Left hindlimb (tissue), 1 donor: ENCODE results near the gene CAMK1D.
A peak's percentile ranks its signal among the peaks of the same experiment; 100 is the strongest.
"Not testable (repeated sequence)": the region's sequence is repeated elsewhere in the genome, so short reads cannot be mapped to it uniquely, and the experiment has no call there.

Source experiments
- DNase-seq: peaks from one replicate; pipeline ENCODE4 v3.0.0-alpha.2; 2018

The CAMK1D gene

GRCh38 chr10:12730809-12731519, 381.6 kb downstream of the CAMK1D start:
- DNase-seq, result no peak

GRCh38 chr10:12733271-12733670, 383.9 kb downstream of the CAMK1D start:
- no peak for DNase-seq

- DNase-seq, result no peak
These were observed 386.6 kb downstream of the CAMK1D start for GRCh38 chr10:12735843-12736462.

- no peak for DNase-seq
These were observed 391.5 kb downstream of the CAMK1D start for GRCh38 chr10:12740813-12741212.

- peak; percentile 64 for DNase-seq
These were observed 392.0 kb downstream of the CAMK1D start for GRCh38 chr10:12741360-12741804.

GRCh38 chr10:12742771-12743170, 393.4 kb downstream of the CAMK1D start:
- DNase-seq, result no peak

GRCh38 chr10:12743466-12743865, 394.1 kb downstream of the CAMK1D start:
- not testable (repeated sequence) for DNase-seq

GRCh38 chr10:12743941-12744340, 394.6 kb downstream of the CAMK1D start:
- no peak for DNase-seq

GRCh38 chr10:12748186-12748585, 398.8 kb downstream of the CAMK1D start:
- no peak for DNase-seq

GRCh38 chr10:12749760-12750478, 400.6 kb downstream of the CAMK1D start:
- no peak for DNase-seq

- no peak for DNase-seq
These were observed 401.3 kb downstream of the CAMK1D start for GRCh38 chr10:12750526-12751201.

- DNase-seq, result no peak
These were observed 405.7 kb downstream of the CAMK1D start for GRCh38 chr10:12755075-12755474.

- DNase-seq, result no peak
These were observed 408.0 kb downstream of the CAMK1D start for GRCh38 chr10:12757351-12757750.

- DNase-seq, result no peak
These were observed 408.9 kb downstream of the CAMK1D start for GRCh38 chr10:12758271-12758670.

- DNase-seq, result no peak
These were observed 416.9 kb downstream of the CAMK1D start for GRCh38 chr10:12766223-12766622.

GRCh38 chr10:12768156-12769100, 419.1 kb downstream of the CAMK1D start:
- DNase-seq, result peak; percentile 56

GRCh38 chr10:12769323-12770044, 420.1 kb downstream of the CAMK1D start:
- no peak for DNase-seq

GRCh38 chr10:12771981-12772760, 422.8 kb downstream of the CAMK1D start:
- no peak for DNase-seq

- no peak for DNase-seq
These were observed 423.6 kb downstream of the CAMK1D start for GRCh38 chr10:12772797-12773587.
